GM20431 (cell line): ENCODE results near the gene UCK1.
"Not testable (repeated sequence)": the region's sequence is repeated elsewhere in the genome, so short reads cannot be mapped to it uniquely, and the experiment has no call there.

Experiments used
- in situ Hi-C: fragments of 300-500 bp; cut with MseI, MboI; formaldehyde crosslinking; loops from one replicate; pipeline ENCODE4 v1.15.0; 2020; ENCODE audit warnings: low sequenced_read_pairs; ENCODE audit not compliant: unreplicated experiment

Gene UCK1

DNA sequence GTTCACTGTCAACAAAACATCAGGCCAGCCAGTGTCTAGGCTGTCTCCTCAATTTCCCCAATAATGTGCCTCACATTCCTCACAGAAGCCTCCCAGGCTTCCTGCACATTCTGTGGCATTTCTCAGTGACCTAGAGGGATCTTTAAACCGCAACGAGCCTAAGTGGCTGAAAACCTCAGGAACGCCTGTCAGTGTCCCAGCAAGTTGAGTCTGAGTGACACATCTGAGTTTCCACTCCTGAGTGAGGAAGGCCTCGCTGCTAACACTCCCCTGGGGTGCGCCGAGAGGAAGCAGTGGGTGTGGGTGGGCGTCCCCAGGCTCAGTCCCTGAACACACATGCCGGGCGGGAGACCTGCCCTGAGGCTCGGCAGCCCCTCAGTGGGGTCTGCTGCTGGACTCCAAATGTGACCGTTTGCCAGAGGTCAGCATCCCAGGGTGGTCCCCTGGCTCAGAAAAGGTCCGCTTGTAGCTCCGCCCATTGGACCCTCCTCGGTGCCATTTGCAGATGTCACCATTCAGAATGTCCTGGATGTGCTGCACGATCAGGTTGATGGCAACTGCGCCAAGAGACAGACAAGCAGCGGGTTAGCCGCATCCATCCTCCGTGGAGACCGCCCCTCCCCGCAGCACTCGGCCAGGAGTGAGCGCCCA lies 6.3 kb downstream of the UCK1 start:
- in situ Hi-C loops = no loop called here

GRCh38 chr9:131523451-131524435 lies 7.3 kb downstream of the UCK1 start:
- in situ Hi-C loops = no loop called here

- in situ Hi-C loops = no loop called here
Observed at GRCh38 chr9:131523086-131523388, 8.0 kb downstream of the UCK1 start.

DNA sequence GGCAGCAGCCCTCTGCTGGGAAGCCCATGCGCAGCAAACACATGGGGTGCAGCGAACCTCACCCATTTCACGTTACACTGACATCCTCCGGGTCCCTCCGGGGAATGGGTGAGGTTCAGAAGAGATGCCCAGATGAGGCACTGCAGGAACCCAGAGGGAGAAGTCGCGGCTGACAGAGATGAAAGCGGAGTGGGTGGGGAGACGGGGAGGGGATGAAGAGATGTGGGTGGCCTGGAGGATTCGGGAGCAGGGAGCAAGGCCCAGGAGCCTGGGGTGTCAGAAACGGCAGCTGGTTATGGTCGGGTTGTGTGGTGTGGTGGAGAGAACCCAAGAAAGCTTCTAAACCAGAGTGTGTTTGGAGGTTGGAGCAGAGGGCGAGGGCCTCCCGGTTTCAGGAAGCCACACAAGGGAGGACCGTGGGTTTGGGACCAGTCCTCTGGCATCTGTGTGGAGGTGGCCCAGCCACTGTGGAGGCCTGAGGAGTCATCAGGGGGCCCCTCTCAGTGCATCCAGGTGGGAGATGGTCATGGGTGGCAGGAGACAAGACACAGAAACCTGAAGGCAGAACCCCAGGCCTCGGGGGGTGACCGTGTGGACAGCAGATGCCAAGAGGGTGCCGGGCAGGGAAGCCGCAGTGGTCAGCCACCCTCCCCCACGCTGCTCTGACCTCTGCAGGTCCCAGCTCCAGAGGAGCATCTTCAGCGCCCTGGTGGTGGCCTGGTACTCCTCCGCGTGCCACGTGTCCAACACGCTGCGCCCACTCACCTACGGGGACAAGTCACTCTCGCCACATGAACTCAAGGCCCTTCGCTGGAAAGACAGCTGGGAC lies 8.6 kb downstream of the UCK1 start:
- in situ Hi-C loops = no loop called here

GRCh38 chr9:131521822-131522221 lies 9.2 kb downstream of the UCK1 start:
- in situ Hi-C loops = no loop called here

- in situ Hi-C loops = no loop called here
Observed at GRCh38 chr9:131521203-131521602, 9.9 kb downstream of the UCK1 start.

- in situ Hi-C loops = no loop called here
Observed at GRCh38 chr9:131520503-131520902, 10.6 kb downstream of the UCK1 start.

DNA sequence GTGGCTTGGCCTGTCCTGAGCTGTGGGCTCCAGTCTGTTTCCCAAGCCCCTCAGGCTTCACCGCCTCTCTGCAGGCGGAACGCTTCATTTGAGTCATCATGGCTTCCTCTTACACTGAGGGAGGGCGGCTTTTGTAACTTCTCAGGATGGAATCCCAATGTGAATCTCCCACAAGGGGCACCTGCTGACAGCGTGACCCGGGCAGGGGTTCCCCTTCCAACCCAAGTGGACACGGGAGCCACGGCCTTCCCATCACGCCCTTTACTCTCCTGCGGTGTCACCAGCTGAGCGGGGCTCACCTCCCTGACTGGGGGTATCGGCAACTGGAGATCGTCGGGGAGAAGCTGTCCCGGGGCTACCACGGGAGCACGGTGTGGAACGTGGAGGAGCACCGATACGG lies 12.5 kb downstream of the UCK1 start:
- in situ Hi-C loops = no loop called here

- in situ Hi-C loops = no loop called here
Observed at GRCh38 chr9:131517761-131518190, 13.3 kb downstream of the UCK1 start.

DNA sequence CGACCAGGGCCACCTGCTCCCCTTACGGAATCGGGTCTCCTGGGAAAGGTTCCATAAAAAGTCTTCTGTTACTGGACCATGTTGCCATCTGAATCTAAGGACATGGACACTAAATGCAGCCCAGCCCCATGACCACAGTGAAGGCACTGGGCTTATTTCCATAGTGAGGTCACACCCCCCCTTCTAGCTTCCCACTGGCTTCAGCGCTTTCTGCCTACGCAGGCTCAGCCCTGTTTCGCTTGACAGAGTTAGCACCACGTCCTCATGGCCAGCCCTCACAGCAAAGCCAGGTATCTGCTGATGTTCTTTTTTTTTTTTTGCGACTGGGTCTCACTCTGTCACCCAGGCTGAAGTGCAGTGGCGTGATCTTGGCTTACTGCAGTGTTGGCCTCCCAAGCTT lies 14.1 kb downstream of the UCK1 start:
- in situ Hi-C loops = no loop called here

- in situ Hi-C loops = no loop called here
Observed at GRCh38 chr9:131516100-131516499, 15.0 kb downstream of the UCK1 start.

DNA sequence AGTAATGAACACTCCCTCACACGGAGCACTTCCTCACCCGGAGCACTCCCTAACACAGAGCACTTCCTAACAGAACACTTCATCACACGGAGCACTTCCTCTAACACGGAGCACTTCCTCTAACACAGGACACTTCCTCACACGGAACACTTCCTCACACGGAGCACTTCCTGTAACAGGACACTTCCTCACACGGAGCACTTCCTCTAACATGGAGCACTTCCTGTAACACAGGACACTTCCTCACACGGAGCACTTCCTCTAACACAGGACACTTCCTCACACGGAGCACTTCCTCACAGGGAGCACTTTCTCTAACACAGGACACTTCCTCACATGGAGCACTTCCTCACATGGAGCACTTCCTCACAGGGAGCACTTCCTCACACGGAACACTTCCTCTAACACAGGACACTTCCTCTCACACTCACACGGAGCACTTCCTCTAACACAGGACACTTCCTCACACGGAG lies 15.5 kb downstream of the UCK1 start:
- in situ Hi-C loops = not testable (repeated sequence)

DNA sequence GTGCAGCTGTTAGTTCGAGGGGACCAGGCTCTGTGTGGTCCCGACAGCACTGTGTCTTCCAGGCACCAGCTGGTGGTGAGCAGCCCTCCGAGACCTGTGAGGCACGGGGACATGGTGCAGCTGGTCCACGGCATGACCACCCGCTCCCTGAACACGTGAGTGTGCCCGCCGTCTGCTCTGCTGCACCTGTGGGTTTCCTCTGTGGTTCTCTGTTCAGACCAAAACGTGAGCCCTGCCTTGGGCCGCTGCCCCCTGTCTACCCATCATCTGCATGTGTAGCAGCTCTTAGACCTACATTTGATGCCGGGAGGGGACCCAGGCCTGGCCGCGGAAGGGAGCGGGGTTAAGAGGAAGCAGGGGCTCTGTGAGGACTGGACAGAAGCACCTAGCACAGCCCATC lies 17.9 kb downstream of the UCK1 start:
- in situ Hi-C loops = no loop called here

DNA sequence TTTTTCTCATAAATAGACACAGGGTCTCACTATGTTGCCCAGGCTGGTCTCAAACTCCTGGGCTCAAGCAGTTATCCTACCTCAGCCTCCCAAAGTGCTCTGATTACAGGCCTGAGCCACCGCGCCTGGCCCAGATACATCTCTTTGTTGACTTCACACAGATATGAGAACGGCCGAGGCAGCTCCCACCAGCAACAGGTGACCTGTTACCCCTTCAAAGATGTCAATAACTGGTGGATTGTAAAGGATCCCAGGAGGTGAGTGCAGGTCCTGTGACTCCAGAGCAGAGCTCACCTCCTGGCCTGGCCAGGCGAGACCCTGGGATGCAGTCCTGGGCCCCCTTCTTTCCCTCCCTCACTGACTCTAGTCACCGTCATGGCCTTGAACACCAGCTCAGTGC lies 19.2 kb downstream of the UCK1 start:
- in situ Hi-C loops = no loop called here

- in situ Hi-C loops = no loop called here
Observed at GRCh38 chr9:131511416-131511815, 19.6 kb downstream of the UCK1 start.

DNA sequence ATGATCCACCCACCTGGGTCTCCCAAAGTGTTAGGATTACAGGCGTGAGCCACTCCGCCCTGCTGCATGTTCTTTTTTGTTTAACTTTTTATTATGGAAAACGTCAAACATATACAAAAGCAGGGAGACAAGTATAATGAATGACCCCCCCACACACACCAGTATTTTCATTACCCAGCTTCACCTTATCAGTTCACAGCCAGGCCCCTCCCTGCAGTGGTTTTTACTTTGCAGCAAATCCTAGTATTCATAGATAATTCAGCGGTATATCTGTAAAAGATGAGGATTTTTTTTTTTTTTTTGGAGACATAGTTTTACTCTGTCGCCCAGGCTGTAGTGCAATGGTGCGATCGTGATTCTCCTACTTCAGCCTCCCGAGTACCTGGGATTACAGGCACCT lies 26.1 kb downstream of the UCK1 start:
- in situ Hi-C loops = no loop called here

GRCh38 chr9:131503626-131504465 lies 27.2 kb downstream of the UCK1 start:
- in situ Hi-C loops = no loop called here

GRCh38 chr9:131502781-131503625 lies 28.1 kb downstream of the UCK1 start, which contains the start of gene POMT1:
Gene POMT1, plus strand, starts transcription at chr9:131502918. Its CDS starts 1,301 bp downstream, at chr9:131504219.
- in situ Hi-C loops = no loop called here
